NCI-H2081 (cell line): ENCODE results near the gene TTLL1.

Experiments
- DNase-seq, 2 experiments: peaks; one replicate each; lab custom pipeline; 2025; lab: John Stamatoyannopoulos, UW

Gene TTLL1

GRCh38 chr22:42993651-42994275, 95.4 kb downstream of the TTLL1 start:
- no peak for DNase-seq

- no peak for DNase-seq
Observed at GRCh38 chr22:42992886-42993479, 96.2 kb downstream of the TTLL1 start.

- no peak for DNase-seq
Observed at GRCh38 chr22:42992092-42992491, 97.1 kb downstream of the TTLL1 start.

- no peak for DNase-seq
Observed at GRCh38 chr22:42991010-42991651, 98.1 kb downstream of the TTLL1 start.

GRCh38 chr22:42990131-42990838, 98.9 kb downstream of the TTLL1 start:
- DNase-seq = no peak
